Cardiac septum (tissue), 1 donor: ENCODE measurements around the gene LAMA3. TPM values are rescaled to one million over a fixed set of nuclear protein-coding genes. Genes with fewer than 3 reads are reported as not detected.

ENCODE experiments used
- DNase-seq: peaks from one replicate; pipeline ENCODE4 v3.0.0-alpha.2; 2020; ENCODE audit warnings: low spot score
- intact Hi-C: fragments of 100-400 bp; cut with DNase I; formaldehyde crosslinking; loops from one replicate; pipeline ENCODE4 v1.14.0; 2022
- total RNA-seq: library from RNA; stranded (reverse); fragmentation: NEBNext Ultra II Directional; extraction: Animal tissue kit (Norgen Biotek cat#: 25700); gene quantifications from one replicate; pipeline ENCODE4 v1.2.1, GENCODE V29; 2021
- donor health status: DM: no; HTN: no; CAD: no.

Gene LAMA3
- total RNA-seq, 1 donor from 2014 or later: 3.0 TPM

GRCh38 chr18:23857164-23857552 is 167.9 kb downstream of the LAMA3 start:
- intact Hi-C loops: no loop called here
- no peak for DNase-seq

- intact Hi-C loops: no loop called here
- DNase-seq: no peak
Measured at GRCh38 chr18:23857756-23858155, 168.5 kb downstream of the LAMA3 start.

- no peak for DNase-seq
- intact Hi-C loops: no loop called here
Measured at GRCh38 chr18:23859466-23860336, 170.4 kb downstream of the LAMA3 start.

GRCh38 chr18:23861326-23861725 is 172.1 kb downstream of the LAMA3 start:
- intact Hi-C loops: no loop called here
- no peak for DNase-seq

- no peak for DNase-seq
- intact Hi-C loops: no loop called here
Measured at GRCh38 chr18:23861805-23862470, 172.7 kb downstream of the LAMA3 start.

GRCh38 chr18:23864624-23865023 is 175.4 kb downstream of the LAMA3 start:
- no peak for DNase-seq
- intact Hi-C loops: no loop called here

GRCh38 chr18:23867006-23867405 is 177.8 kb downstream of the LAMA3 start:
- DNase-seq: no peak
- intact Hi-C loops: no loop called here

- no peak for DNase-seq
- intact Hi-C loops: no loop called here
Measured at GRCh38 chr18:23868136-23868785, 179.0 kb downstream of the LAMA3 start.

GRCh38 chr18:23870676-23871380 is 181.6 kb downstream of the LAMA3 start:
- intact Hi-C loops: no loop called here
- no peak for DNase-seq

GRCh38 chr18:23871410-23871809 is 182.2 kb downstream of the LAMA3 start:
- no peak for DNase-seq

GRCh38 chr18:23872701-23873550 is 183.7 kb downstream of the LAMA3 start:
- DNase-seq: no peak

More at GRCh38 chr18:23871410-23871809, 182.2 kb downstream of the LAMA3 start:
- intact Hi-C loops: no loop called here

GRCh38 chr18:23875966-23876895 is 187.0 kb downstream of the LAMA3 start:
- DNase-seq: no peak
- intact Hi-C loops: no loop called here

More at GRCh38 chr18:23872701-23873550, 183.7 kb downstream of the LAMA3 start:
- intact Hi-C loops: no loop called here

- intact Hi-C loops: no loop called here
Measured at GRCh38 chr18:23876921-23877320, 187.7 kb downstream of the LAMA3 start.

GRCh38 chr18:23877371-23877770 is 188.1 kb downstream of the LAMA3 start:
- no peak for DNase-seq
- intact Hi-C loops: no loop called here

More at GRCh38 chr18:23876921-23877320, 187.7 kb downstream of the LAMA3 start:
- DNase-seq: no peak

- no peak for DNase-seq
- intact Hi-C loops: no loop called here
Measured at GRCh38 chr18:23878336-23878900, 189.2 kb downstream of the LAMA3 start.

- intact Hi-C loops: no loop called here
- DNase-seq: no peak
Measured at GRCh38 chr18:23879126-23879525, 189.9 kb downstream of the LAMA3 start.

GRCh38 chr18:23879544-23879943 is 190.3 kb downstream of the LAMA3 start:
- intact Hi-C loops: no loop called here
- no peak for DNase-seq
